Esophagus squamous epithelium (tissue), 4 donors: ENCODE results near the gene MRPL44.

Source experiments
- CTCF ChIP-seq, 6 experiments: fragments of 450-650 bp in 4 of 6; fragments of 200-600 bp in 2 of 6; sonication (generic) in 2 of 6; IDR thresholded peaks; one replicate each; pipeline ENCODE4 v1.5.1; 2016 to 2019; ENCODE audit warnings: antibody characterized with exemption in 6 of 6, mild to moderate bottlenecking in 4 of 6, moderate library complexity in 4 of 6
- POLR2A ChIP-seq, 4 donors: fragments of 450-650 bp; IDR thresholded peaks; one replicate each; pipeline ENCODE4 v1.6.1; 2017; ENCODE audit warnings: antibody characterized with exemption in 4 of 4, mild to moderate bottlenecking in 4 of 4, moderate library complexity in 3 of 4

GRCh38 chr2:224004105-224004695, 46.9 kb downstream of the MRPL44 start:
- TF ChIP-seq CTCF (IDR thresholded peaks at IDR 0.05) (no peak), POLR2A (IDR thresholded peaks at IDR 0.05) (no peak)
